WTC11 (cell line): ENCODE results near the gene RNF181. TPM values are rescaled to one million over a fixed set of nuclear protein-coding genes. Genes with fewer than 3 reads are reported as not detected.

Source experiments
- ATAC-seq: fragments of 200-7000 bp; cut with Tn5 transposase; 2 replicates; pipeline ENCODE4 v1.10.0; 2021; ENCODE audit warnings: mild to moderate bottlenecking, moderate library complexity
- CTCF ChIA-PET: fragments of 300-600 bp; sonication (Branson Sonifier 250); formaldehyde crosslinking; loops from one replicate; lab custom pipeline; 2021; ENCODE audit warnings: antibody characterized with exemption; lab: Charles Lee
- POLR2A ChIA-PET: fragments of 350-600 bp; sonication (Branson Sonifier 250); formaldehyde crosslinking; loops from one replicate; lab custom pipeline; 2021; ENCODE audit warnings: antibody characterized with exemption; lab: Charles Lee
- DNase-seq: peaks from one replicate; pipeline ENCODE4 v3.0.0; 2021; ENCODE audit warnings: low spot score
- H3K27ac Mint-ChIP-seq: 2 replicates; pipeline ENCODE4 v1.8.0; 2021; ENCODE audit warnings: mixed read lengths
- H3K27me3 Mint-ChIP-seq: 2 replicates; pipeline ENCODE4 v1.8.0; 2021; ENCODE audit warnings: low read depth, mild to moderate bottlenecking, moderate library complexity, mixed read lengths
- H3K36me3 Mint-ChIP-seq: 2 replicates; pipeline ENCODE4 v1.8.0; 2021; ENCODE audit warnings: mixed read lengths
- H3K4me1 Mint-ChIP-seq: 2 replicates; pipeline ENCODE4 v1.8.0; 2022; ENCODE audit warnings: mixed read lengths
- H3K4me3 Mint-ChIP-seq: 2 replicates; pipeline ENCODE4 v1.8.0; 2021; ENCODE audit warnings: mild to moderate bottlenecking, moderate library complexity, mixed read lengths
- H3K9me3 Mint-ChIP-seq: 2 replicates; pipeline ENCODE4 v1.8.0; 2021; ENCODE audit warnings: mixed read lengths
- AR ChIP-seq: fragments of 250-450 bp; sonication (Bioruptor Pico); IDR thresholded peaks from 2 replicates; pipeline ENCODE4 v1.9.0; 2021; ENCODE audit warnings: mild to moderate bottlenecking
- CREB1 ChIP-seq: sonication (generic); formaldehyde crosslinking; IDR thresholded peaks from 2 replicates; pipeline ENCODE4 v1.8.0; 2023; ENCODE audit warnings: mild to moderate bottlenecking, missing genetic modification reagents
- CREM ChIP-seq: sonication (generic); formaldehyde crosslinking; IDR thresholded peaks from 2 replicates; pipeline ENCODE4 v1.8.1; 2022; ENCODE audit warnings: mild to moderate bottlenecking, missing genetic modification reagents, moderate library complexity
- EMX1 ChIP-seq: fragments of 250-450 bp; sonication (Bioruptor Pico); IDR thresholded peaks from 2 replicates; pipeline ENCODE4 v1.8.0; 2021; ENCODE audit warnings: mild to moderate bottlenecking
- FOXJ3 ChIP-seq: sonication (generic); formaldehyde crosslinking; IDR thresholded peaks from 2 replicates; pipeline ENCODE4 v1.9.0; 2021; ENCODE audit warnings: missing genetic modification reagents, mild to moderate bottlenecking, borderline replicate concordance
- FOXK1 ChIP-seq: sonication (generic); formaldehyde crosslinking; IDR thresholded peaks from 2 replicates; pipeline ENCODE4 v1.8.0; 2022; ENCODE audit warnings: mild to moderate bottlenecking, moderate library complexity, missing genetic modification reagents
- FOXP1 ChIP-seq: sonication (generic); formaldehyde crosslinking; IDR thresholded peaks from 2 replicates; pipeline ENCODE4 v1.8.0; 2022; ENCODE audit warnings: missing genetic modification reagents, mild to moderate bottlenecking, moderate library complexity, borderline replicate concordance
- NFYB ChIP-seq: sonication (generic); formaldehyde crosslinking; conservative IDR thresholded peaks from 2 replicates; pipeline ENCODE4 v1.8.0; 2022; ENCODE audit warnings: low read depth, missing genetic modification reagents
- OVOL2 ChIP-seq: fragments of 250-450 bp; sonication (Bioruptor Pico); IDR thresholded peaks from 2 replicates; pipeline ENCODE4 v1.9.0; 2021; ENCODE audit warnings: mild to moderate bottlenecking, borderline replicate concordance
- RELA ChIP-seq: sonication (generic); formaldehyde crosslinking; IDR thresholded peaks from 2 replicates; pipeline ENCODE4 v1.8.1; 2022; ENCODE audit warnings: missing genetic modification reagents, mild to moderate bottlenecking, borderline replicate concordance
- RORB ChIP-seq: fragments of 250-450 bp; sonication (Bioruptor Pico); IDR thresholded peaks from 2 replicates; pipeline ENCODE4 v1.9.0; 2021; ENCODE audit warnings: mild to moderate bottlenecking
- SP1 ChIP-seq: sonication (generic); formaldehyde crosslinking; conservative IDR thresholded peaks from 2 replicates; pipeline ENCODE4 v1.8.1; 2022; ENCODE audit warnings: missing genetic modification reagents
- total RNA-seq: library from RNA; stranded (reverse); gene quantifications from 3 replicates; pipeline ENCODE4 v1.2.3, GENCODE V29; 2021
- TF ChIP-seq, protein P1 (sequence below): sonication (generic); formaldehyde crosslinking; IDR thresholded peaks from 2 replicates; pipeline ENCODE4 v1.8.1; 2022; ENCODE audit warnings: low read depth, missing genetic modification reagents, borderline replicate concordance
- TF ChIP-seq, protein P2 (sequence below): sonication (generic); formaldehyde crosslinking; IDR thresholded peaks from 2 replicates; pipeline ENCODE4 v1.8.1; 2023; ENCODE audit warnings: mild to moderate bottlenecking, missing genetic modification reagents
- TF ChIP-seq, protein P3 (sequence below): fragments of 250-450 bp; sonication (Bioruptor Pico); IDR thresholded peaks from 2 replicates; pipeline ENCODE4 v2.1.2; 2022; ENCODE audit warnings: mild to moderate bottlenecking, moderate library complexity
- TF ChIP-seq, protein P4 (sequence below): sonication (generic); formaldehyde crosslinking; IDR thresholded peaks from 2 replicates; pipeline ENCODE4 v1.8.0; 2022; ENCODE audit warnings: missing genetic modification reagents

RNF181 gene
- total RNA-seq, 1 experiment from 2014 or later = 95.4 TPM

GRCh38 chr2:85549095-85549494 lies 46.5 kb upstream of the RNF181 start (continued):
- TF ChIP-seq, protein P1, sequence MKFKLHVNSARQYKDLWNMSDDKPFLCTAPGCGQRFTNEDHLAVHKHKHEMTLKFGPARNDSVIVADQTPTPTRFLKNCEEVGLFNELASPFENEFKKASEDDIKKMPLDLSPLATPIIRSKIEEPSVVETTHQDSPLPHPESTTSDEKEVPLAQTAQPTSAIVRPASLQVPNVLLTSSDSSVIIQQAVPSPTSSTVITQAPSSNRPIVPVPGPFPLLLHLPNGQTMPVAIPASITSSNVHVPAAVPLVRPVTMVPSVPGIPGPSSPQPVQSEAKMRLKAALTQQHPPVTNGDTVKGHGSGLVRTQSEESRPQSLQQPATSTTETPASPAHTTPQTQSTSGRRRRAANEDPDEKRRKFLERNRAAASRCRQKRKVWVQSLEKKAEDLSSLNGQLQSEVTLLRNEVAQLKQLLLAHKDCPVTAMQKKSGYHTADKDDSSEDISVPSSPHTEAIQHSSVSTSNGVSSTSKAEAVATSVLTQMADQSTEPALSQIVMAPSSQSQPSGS (CRISPR knock-in tag) = no peak
- no peak for TF ChIP-seq FOXP1 (CRISPR knock-in tag)

DNA sequence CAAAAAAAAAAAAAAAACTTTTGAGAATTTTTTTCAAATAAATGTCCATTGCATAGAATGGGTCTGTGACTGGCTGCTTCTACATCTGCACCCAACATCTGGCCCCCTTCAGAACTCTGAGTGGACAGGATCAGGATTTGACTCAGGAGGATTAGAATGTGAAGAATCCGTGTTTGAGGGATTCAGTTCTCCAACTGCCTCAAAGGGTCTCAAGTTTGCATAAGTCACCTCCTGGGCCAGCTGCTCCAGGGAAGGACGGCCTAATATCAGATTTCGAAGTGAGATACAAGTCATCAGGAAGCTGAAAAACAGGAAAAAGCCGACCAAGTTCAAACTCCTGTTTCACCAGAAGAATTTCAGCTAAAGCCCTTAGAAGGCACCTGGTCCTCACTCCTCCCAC lies 45.7 kb upstream of the RNF181 start:
- Mint-ChIP-seq H3K27ac (no peak overlapping the region), H3K9me3 (no peaks in the 10 kb centered on the region), H3K4me1 (peaks cover 7% of the 10 kb centered on the region), H3K4me3 (no peak overlapping the region), H3K27me3 (no peaks in the 10 kb centered on the region), H3K36me3 (peaks cover 48% of the 10 kb centered on the region)
- ChIA-PET POLR2A (interaction anchor here (1.0 to 1.3 kb wide), 2 partner anchors 10 to 11 kb away, joined by 5 read pairs; partner anchors contain the start of gene MAT2A), CTCF (interaction anchor here (0.9 to 4.5 kb wide), 4 partner anchors 11 to 160 kb away, joined by 3 to 106 read pairs (median 14); partner anchors contain the start of genes GGCX and SH2D6)
- ATAC-seq (no peak), DNase-seq (no peak)
- no peak for TF ChIP-seq CREM (CRISPR knock-in tag)
- no peak for TF ChIP-seq EMX1 (CRISPR knock-in tag)
- TF ChIP-seq SP1 = no peak
- TF ChIP-seq, protein P2, sequence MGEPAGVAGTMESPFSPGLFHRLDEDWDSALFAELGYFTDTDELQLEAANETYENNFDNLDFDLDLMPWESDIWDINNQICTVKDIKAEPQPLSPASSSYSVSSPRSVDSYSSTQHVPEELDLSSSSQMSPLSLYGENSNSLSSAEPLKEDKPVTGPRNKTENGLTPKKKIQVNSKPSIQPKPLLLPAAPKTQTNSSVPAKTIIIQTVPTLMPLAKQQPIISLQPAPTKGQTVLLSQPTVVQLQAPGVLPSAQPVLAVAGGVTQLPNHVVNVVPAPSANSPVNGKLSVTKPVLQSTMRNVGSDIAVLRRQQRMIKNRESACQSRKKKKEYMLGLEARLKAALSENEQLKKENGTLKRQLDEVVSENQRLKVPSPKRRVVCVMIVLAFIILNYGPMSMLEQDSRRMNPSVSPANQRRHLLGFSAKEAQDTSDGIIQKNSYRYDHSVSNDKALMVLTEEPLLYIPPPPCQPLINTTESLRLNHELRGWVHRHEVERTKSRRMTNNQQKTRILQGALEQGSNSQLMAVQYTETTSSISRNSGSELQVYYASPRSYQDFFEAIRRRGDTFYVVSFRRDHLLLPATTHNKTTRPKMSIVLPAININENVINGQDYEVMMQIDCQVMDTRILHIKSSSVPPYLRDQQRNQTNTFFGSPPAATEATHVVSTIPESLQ (CRISPR knock-in tag) = no peak
- no peak for TF ChIP-seq NFYB (CRISPR knock-in tag)
- no peak for TF ChIP-seq RORB (CRISPR knock-in tag)
- no peak for TF ChIP-seq RELA (CRISPR knock-in tag)
- no peak for TF ChIP-seq OVOL2
- TF ChIP-seq, protein P3, sequence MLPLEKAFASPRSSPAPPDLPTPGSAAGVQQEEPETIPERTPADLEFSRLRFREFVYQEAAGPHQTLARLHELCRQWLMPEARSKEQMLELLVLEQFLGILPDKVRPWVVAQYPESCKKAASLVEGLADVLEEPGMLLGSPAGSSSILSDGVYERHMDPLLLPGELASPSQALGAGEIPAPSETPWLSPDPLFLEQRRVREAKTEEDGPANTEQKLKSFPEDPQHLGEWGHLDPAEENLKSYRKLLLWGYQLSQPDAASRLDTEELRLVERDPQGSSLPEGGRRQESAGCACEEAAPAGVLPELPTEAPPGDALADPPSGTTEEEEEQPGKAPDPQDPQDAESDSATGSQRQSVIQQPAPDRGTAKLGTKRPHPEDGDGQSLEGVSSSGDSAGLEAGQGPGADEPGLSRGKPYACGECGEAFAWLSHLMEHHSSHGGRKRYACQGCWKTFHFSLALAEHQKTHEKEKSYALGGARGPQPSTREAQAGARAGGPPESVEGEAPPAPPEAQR (CRISPR knock-in tag) = no peak
- TF ChIP-seq, protein P4, sequence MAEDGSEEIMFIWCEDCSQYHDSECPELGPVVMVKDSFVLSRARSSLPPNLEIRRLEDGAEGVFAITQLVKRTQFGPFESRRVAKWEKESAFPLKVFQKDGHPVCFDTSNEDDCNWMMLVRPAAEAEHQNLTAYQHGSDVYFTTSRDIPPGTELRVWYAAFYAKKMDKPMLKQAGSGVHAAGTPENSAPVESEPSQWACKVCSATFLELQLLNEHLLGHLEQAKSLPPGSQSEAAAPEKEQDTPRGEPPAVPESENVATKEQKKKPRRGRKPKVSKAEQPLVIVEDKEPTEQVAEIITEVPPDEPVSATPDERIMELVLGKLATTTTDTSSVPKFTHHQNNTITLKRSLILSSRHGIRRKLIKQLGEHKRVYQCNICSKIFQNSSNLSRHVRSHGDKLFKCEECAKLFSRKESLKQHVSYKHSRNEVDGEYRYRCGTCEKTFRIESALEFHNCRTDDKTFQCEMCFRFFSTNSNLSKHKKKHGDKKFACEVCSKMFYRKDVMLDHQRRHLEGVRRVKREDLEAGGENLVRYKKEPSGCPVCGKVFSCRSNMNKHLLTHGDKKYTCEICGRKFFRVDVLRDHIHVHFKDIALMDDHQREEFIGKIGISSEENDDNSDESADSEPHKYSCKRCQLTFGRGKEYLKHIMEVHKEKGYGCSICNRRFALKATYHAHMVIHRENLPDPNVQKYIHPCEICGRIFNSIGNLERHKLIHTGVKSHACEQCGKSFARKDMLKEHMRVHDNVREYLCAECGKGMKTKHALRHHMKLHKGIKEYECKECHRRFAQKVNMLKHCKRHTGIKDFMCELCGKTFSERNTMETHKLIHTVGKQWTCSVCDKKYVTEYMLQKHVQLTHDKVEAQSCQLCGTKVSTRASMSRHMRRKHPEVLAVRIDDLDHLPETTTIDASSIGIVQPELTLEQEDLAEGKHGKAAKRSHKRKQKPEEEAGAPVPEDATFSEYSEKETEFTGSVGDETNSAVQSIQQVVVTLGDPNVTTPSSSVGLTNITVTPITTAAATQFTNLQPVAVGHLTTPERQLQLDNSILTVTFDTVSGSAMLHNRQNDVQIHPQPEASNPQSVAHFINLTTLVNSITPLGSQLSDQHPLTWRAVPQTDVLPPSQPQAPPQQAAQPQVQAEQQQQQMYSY (CRISPR knock-in tag) = no peak
- no peak for TF ChIP-seq FOXK1
- TF ChIP-seq FOXJ3 (CRISPR knock-in tag) = no peak
- TF ChIP-seq CREB1 = no peak
- no peak for TF ChIP-seq AR
